Fibroblast of the aortic adventitia (primary cell): ENCODE data around the gene KIAA0319L. TPM values are rescaled to one million over a fixed set of nuclear protein-coding genes. Genes with fewer than 3 reads are reported as not detected.

Experiments
- DNase-seq: peaks from one replicate; pipeline ENCODE4 v3.0.0-alpha.2; 2010; ENCODE audit warnings: low read depth
- H3K4me3 ChIP-seq: 2 replicates; pipeline ENCODE4 v1.5.1; 2011; ENCODE audit warnings: low read depth, mild to moderate bottlenecking, control low read depth, low read length, moderate library complexity
- total RNA-seq: library from RNA; depleted of rRNA; stranded (reverse); fragments of >200 nt; gene quantifications from 2 replicates; pipeline ENCODE4 v1.2.3, GENCODE V29; 2012; ENCODE audit warnings: low replicate concordance
- TF ChIP-seq, protein P1 (sequence below): IDR thresholded peaks from 2 replicates; pipeline ENCODE4 v1.5.1; 2011; ENCODE audit warnings: mild to moderate bottlenecking, low read length, control low read depth, inconsistent platforms; ENCODE audit not compliant: insufficient read depth

KIAA0319L gene
- total RNA-seq, 1 donor, result 36.2 TPM

DNA sequence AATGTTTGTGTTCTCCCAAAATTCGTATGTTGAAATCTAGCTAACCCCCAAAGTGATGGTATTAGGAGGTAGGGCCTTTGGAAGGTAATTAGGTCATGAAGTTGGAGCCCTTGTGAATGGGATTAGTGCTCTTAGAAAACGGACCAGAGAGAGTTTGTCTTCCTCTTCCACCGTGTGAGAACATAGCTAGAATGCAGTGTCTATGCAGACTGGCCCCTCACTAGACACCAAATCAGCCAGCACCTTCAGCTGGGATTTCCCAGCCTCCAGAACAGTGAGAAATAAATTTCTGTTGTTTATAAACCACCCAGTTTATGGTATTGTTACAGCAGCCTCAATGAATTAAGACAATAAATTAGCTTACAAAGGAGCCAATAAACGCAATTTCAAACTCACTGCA, 58.0 kb downstream of the KIAA0319L start:
- H3K4me3 ChIP-seq, result no peak overlapping the region
- TF ChIP-seq, protein P1, sequence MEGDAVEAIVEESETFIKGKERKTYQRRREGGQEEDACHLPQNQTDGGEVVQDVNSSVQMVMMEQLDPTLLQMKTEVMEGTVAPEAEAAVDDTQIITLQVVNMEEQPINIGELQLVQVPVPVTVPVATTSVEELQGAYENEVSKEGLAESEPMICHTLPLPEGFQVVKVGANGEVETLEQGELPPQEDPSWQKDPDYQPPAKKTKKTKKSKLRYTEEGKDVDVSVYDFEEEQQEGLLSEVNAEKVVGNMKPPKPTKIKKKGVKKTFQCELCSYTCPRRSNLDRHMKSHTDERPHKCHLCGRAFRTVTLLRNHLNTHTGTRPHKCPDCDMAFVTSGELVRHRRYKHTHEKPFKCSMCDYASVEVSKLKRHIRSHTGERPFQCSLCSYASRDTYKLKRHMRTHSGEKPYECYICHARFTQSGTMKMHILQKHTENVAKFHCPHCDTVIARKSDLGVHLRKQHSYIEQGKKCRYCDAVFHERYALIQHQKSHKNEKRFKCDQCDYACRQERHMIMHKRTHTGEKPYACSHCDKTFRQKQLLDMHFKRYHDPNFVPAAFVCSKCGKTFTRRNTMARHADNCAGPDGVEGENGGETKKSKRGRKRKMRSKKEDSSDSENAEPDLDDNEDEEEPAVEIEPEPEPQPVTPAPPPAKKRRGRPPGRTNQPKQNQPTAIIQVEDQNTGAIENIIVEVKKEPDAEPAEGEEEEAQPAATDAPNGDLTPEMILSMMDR, result no peak
- DNase-seq, result no peak

DNA sequence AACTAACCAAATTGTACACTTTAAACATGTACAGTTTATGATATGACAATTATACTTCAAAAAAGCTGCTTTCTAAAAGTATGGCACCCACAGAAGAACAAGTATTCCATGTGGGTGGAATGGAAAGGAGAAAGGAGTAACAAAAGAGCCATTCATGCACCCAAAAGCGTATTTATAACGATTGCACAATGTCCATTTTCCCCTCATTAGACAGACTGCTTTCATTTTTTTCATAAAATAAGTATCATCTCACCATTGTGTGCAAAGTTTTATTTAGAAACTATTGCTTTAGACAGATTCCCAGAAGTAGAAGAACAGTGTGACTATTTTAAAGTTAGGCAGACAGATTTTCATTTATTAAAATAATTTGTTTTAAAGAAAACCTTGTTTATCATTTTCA, 59.6 kb downstream of the KIAA0319L start:
- TF ChIP-seq, protein P1, result no peak
- H3K4me3 ChIP-seq, result no peak overlapping the region
- no peak for DNase-seq

- TF ChIP-seq, protein P1, result no peak
- DNase-seq, result no peak
- H3K4me3 ChIP-seq, result no peak overlapping the region
These were observed 67.0 kb downstream of the KIAA0319L start for GRCh38 chr1:35490250-35490649.

GRCh38 chr1:35488336-35488735, 68.9 kb downstream of the KIAA0319L start:
- peak; percentile 29 for DNase-seq
- no peak overlapping the region for H3K4me3 ChIP-seq
- TF ChIP-seq, protein P1, result no peak

- TF ChIP-seq, protein P1, result no peak
- DNase-seq, result no peak
- no peak overlapping the region for H3K4me3 ChIP-seq
These were observed 70.3 kb downstream of the KIAA0319L start for GRCh38 chr1:35486858-35487408.

- DNase-seq, result no peak
- TF ChIP-seq, protein P1, result no peak
- no peak overlapping the region for H3K4me3 ChIP-seq
These were observed 76.0 kb downstream of the KIAA0319L start for GRCh38 chr1:35481229-35481628.

- no peak overlapping the region for H3K4me3 ChIP-seq
- TF ChIP-seq, protein P1, result no peak
- DNase-seq, result no peak
These were observed 79.3 kb downstream of the KIAA0319L start for GRCh38 chr1:35477870-35478269.
